A673 (cell line): Measurements from ENCODE around the gene FN3K.

ENCODE experiments used
- EZH2 ChIP-seq: fragments of 200-600 bp; sonication (generic); IDR thresholded peaks from 2 replicates; pipeline ENCODE4 v1.6.1; 2017; ENCODE audit warnings: borderline replicate concordance, low read depth, mild to moderate bottlenecking, mixed read lengths, antibody characterized with exemption, low read length; ENCODE audit not compliant: poor library complexity, severe bottlenecking
- TF ChIP-seq, protein P1 (sequence below): fragments of 300-800, 200-600 bp; sonication (generic); conservative IDR thresholded peaks from 2 replicates; pipeline ENCODE4 v1.5.1; 2017; ENCODE audit warnings: low read depth, mild to moderate bottlenecking, antibody characterized with exemption, low read length, moderate library complexity, mixed read lengths

DNA sequence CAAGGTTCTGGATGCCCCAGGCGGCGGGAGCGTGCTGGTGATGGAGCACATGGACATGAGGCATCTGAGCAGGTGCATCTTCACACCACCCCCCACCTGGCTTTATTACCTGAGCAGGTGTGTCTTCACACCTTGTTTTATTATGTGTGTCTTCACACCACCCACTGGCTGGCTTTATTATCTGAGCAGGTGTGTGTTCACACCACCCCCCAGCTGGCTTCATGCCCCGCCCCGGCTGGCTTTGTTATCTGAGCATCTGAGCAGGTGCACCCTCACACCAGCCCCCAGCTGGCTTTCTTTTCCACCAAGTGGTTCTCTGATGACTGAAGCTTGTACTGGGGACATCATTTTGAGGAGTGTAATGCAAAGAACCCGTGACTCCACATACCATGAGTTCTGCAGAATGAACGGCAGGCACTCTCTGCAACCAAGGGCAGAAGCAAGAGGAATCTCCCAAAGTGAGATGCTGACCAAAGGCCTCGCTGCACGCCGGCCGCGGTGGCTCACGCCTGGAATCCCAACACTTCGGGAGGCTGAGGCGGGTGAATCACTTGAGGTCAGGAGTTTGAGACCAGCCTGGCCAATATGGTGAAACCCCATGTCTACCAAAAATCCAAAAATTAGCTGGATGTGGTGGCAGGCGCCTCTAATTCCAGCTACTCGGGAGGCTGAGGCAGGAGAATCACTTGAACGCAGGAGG lies 16.3 kb upstream of the FN3K start:
- TF ChIP-seq, protein P1, sequence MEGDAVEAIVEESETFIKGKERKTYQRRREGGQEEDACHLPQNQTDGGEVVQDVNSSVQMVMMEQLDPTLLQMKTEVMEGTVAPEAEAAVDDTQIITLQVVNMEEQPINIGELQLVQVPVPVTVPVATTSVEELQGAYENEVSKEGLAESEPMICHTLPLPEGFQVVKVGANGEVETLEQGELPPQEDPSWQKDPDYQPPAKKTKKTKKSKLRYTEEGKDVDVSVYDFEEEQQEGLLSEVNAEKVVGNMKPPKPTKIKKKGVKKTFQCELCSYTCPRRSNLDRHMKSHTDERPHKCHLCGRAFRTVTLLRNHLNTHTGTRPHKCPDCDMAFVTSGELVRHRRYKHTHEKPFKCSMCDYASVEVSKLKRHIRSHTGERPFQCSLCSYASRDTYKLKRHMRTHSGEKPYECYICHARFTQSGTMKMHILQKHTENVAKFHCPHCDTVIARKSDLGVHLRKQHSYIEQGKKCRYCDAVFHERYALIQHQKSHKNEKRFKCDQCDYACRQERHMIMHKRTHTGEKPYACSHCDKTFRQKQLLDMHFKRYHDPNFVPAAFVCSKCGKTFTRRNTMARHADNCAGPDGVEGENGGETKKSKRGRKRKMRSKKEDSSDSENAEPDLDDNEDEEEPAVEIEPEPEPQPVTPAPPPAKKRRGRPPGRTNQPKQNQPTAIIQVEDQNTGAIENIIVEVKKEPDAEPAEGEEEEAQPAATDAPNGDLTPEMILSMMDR, result no peak
- no peak for TF ChIP-seq EZH2
